Activated naive CD4-positive, alpha-beta T cell treated with anti-CD3 and anti-CD28 coated beads, Interleukin-2, amount 10 ng/mL, durations not matched to agents 5 hours and 36 hours (primary cell): ENCODE data around the gene LMTK2. TPM values are rescaled to one million over a fixed set of nuclear protein-coding genes. Genes with fewer than 3 reads are reported as not detected.

ENCODE experiments used
- total RNA-seq, 2 experiments: library from RNA; stranded (reverse); gene quantifications; one replicate each; pipeline ENCODE4 v1.2.3, GENCODE V29; 2021

LMTK2 gene
- total RNA-seq: 10 to 100 TPM; 12.5 to 15.6 TPM

DNA sequence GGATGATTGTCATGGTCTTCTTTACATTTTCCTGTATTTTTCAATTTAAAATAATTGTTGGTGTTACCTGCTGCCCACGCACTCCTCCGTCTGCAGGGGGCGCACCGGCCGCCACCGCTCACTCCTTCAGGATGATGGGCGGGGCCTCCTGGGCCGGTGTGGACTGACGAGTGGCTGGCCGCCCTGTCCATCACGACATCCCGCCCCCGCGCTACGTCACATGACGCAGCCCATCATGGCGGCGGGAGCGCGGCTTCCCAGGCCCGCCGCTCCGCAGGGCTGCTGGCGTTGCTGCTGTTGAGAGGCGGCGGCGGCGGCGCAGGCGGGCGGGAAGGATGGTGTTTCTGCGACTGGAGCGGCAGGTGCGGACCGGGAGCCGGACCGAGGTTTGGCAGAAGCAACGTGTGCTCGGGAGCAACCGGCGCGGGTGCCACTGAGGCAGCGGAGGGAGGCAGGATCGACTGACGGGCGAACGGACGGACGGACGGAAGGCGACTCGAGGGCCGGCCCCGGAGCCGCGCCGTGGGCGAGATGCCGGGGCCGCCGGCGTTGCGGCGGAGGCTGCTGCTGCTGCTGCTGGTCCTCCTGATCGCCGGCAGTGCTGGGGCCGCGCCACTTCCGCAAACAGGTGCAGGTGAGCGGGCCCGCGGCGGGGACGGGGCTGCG lies at the start of gene LMTK2:
Gene LMTK2, plus strand, starts transcription at position 216 of the 666 bp plus-strand sequence. Its CDS starts 316 bp downstream, at position 532.

GRCh38 chr7:98211221-98211675 lies 104.6 kb downstream of the LMTK2 start, which contains the start of gene BHLHA15:
TSS of gene BHLHA15 (plus strand) at chr7:98211439. CDS start at chr7:98212310, 871 bp downstream.

DNA sequence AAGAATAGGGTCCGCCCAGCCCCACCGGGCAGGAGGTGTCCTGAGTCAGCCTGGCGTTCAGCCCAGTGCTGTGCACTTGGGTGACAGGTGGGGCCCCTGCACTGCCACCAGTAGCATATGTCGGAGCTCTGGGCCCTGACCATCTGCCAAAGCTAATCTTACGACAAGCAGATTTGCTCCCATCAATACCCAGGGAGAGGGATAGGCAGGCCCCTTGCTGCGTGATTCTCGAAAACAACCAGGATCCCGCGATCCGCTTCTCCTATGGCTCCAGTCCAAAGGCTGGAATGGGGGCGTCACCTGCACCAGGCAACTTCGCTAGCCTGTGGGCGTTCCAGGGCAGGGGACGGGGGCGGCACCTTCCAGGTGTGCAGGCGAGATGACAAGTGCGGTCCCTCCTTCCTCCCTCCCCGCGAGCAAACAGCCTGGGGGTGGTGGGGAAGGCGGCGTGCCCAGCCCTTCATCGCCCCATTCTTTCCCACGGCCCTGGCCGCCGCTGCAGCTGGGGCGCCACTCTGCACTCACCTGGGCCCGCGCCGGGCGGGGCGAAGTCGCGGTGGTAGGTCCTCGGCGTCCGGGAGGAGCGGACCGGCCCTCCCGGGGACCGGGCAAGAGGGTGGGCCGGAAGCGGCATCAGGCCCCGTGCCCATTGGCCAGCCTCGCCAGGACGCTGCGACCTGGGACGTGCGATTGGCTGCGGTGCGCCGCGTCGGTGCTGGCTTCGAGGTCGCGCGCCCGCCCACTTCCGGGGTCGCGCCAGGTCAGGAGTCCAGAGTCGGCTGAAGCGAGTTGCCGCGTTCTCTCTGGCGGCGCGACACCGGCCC lies 145.2 kb downstream of the LMTK2 start, which contains the start of gene TECPR1:
Gene TECPR1, minus strand, starts transcription at position 632 of the 824 bp plus-strand sequence. CDS start 6,086 bp downstream, outside the sequence.

Other genes starting within 250 kb of the LMTK2 start
- 10 to 100 TPM; 49.4 to 54.6 TPM for gene ASNS, start 234.5 kb upstream of the LMTK2 start, total RNA-seq
- not detected for gene OCM2, start 116.7 kb upstream of the LMTK2 start, total RNA-seq
- under 1 TPM in 1 of 2 experiments, not detected in 1; 0.40 TPM for gene BHLHA15, start 104.6 kb downstream of the LMTK2 start, total RNA-seq
- gene TECPR1, start 145.4 kb downstream of the LMTK2 start, total RNA-seq: 100 to 1,000 TPM; 111 to 124 TPM
- gene BRI3, start 174.8 kb downstream of the LMTK2 start, total RNA-seq: 10 to 100 TPM; 69.3 to 74.9 TPM